Stimulated activated CD4-positive, alpha-beta T cell treated with anti-CD3 and anti-CD28 coated beads, Interleukin-4, amount 100 ng/mL, for 1 hour (primary cell): ENCODE measurements around the gene CPSF4.

Experiments
- DNase-seq: peaks from one replicate; pipeline ENCODE4 v3.0.0-alpha.2; 2020

Gene CPSF4

GRCh38 chr7:99449326-99449725 is 10.6 kb downstream of the CPSF4 start:
- DNase-seq: no peak

DNA sequence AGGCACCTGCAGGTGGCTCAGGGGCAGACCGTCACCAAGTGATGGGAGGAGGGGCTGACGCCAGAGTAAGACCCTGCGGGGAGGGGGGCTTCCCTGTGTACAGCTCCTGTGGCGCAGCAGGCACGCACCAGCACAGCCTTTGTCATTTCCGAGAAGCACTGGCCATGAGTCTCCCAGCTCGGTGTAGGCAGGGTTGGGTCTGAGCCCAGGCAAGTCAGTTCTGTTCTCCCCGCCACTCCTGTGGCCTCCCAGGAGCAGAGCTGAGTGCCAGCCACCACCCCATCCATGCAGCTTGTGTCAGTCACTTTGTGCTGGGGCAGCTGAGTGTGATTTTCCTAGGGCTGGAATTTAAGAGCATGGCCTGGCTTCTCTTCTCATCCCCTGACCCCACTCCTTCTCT is 13.2 kb downstream of the CPSF4 start:
- no peak for DNase-seq

GRCh38 chr7:99452541-99452940 is 13.8 kb downstream of the CPSF4 start:
- DNase-seq: no peak

DNA sequence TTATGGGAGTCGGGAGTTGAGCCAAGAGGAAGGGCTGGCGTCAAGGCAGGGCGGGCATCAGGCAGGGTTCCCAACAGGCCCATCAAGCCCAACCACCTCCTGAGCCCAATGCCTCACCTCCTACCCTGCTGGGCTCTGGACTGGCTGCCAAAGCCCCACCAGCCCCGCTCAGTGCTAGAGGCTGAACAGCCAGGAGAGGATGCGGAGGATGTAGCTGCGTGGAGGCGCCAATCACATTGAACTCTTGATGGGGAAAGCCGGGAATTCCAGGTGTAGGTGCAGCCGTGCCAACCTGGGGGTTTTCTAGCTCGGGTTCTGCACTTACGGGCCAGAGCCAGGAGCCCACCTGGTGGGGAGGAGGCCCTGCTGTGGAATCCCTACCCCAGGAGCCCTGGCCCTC is 14.4 kb downstream of the CPSF4 start:
- DNase-seq: no peak

DNA sequence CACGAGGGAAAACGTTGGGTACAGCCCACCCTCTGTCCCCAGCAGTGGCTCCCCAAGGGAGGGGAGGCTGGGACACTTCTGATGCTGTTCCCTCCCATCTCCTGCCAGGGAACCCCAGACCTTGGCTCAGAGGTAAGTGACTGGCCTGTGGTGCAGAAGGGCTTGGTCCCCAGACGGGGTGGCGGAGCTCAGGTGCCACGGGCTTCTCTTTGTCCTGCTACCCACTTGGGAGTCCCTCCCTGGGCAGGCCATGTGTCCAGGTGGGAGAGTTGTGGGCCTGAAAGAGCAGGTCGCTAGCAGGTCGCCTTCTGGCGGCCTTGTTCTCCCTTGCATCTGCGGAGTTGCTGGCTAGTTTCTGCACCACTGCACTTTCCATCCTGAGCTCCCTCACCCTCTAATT is 17.1 kb downstream of the CPSF4 start:
- no peak for DNase-seq

- no peak for DNase-seq
Measured at GRCh38 chr7:99456288-99456687, 17.5 kb downstream of the CPSF4 start.

DNA sequence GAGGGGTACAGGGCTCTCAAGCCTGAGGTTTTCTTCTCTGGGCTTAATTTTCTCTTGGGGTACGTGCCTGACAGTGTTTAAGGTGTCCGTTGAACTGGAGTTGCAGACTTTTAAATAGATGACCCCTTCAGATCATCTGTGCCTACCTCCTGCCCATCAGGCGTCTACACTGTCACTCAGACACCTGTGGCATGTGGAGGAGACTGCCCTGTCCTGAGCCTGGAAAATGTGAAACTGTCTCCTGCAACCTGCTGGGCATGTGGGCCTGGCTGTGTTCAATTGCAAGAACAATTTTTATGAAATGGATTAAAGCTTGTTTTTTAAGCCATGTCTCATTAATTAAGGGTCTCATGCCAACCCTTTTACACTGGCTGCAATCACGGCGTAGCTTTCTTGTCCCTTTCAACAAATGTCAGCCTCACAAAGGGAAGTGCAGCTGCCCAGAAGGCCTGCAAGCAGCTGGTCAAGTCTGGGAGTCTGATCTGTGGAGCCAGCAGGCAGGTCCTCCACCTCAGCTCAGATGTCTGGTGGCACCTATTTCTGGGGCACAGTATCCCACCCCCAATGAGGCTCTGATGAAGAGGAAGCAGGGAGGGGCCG is 18.4 kb downstream of the CPSF4 start:
- no peak for DNase-seq

GRCh38 chr7:99457650-99458493 is 19.1 kb downstream of the CPSF4 start:
- DNase-seq: no peak

DNA sequence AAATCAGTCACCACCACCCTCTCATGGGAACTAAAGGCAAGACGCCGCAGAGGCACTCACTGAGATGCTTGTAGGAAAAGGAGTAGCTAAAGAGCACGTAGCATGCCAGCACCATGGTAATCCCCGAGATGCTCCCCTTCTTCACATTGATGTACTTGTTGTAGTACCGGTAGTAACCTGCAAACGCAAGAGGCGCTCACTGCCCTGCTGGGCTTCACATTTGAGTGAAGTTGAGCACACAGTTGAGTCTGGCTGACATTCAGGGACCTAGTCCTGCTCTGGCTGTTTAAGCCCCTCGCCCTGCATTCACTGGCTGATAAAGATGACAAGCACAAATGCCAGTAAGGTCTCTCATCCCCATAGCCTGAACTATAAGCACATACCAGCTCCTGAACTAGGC is 20.3 kb downstream of the CPSF4 start:
- DNase-seq: no peak

GRCh38 chr7:99460651-99461050 is 21.9 kb downstream of the CPSF4 start:
- DNase-seq: no peak

DNA sequence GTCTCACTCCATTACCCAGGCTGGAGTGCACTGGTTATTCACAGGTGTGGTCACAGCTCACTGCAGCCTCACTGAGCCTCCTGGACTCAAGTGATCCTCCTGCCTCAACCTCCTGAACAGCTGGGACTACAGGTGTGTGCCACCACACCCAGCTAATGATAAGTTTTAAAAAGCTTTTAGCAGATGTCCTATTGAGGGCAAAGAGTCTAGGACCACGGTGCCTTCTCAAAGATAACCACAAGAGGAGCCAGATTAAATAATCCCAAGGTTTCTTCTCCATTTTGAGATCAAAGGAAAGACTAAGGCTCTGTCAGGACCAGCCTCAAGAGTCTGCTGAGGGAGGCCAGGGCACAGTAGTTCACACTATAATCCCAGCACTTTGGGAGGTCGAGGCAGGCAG is 22.5 kb downstream of the CPSF4 start:
- no peak for DNase-seq

- DNase-seq: no peak
Measured at GRCh38 chr7:99465421-99465768, 26.7 kb downstream of the CPSF4 start.

GRCh38 chr7:99468336-99468918 is 29.7 kb downstream of the CPSF4 start:
- no peak for DNase-seq

- DNase-seq: no peak
Measured at GRCh38 chr7:99469381-99470065, 30.8 kb downstream of the CPSF4 start.

DNA sequence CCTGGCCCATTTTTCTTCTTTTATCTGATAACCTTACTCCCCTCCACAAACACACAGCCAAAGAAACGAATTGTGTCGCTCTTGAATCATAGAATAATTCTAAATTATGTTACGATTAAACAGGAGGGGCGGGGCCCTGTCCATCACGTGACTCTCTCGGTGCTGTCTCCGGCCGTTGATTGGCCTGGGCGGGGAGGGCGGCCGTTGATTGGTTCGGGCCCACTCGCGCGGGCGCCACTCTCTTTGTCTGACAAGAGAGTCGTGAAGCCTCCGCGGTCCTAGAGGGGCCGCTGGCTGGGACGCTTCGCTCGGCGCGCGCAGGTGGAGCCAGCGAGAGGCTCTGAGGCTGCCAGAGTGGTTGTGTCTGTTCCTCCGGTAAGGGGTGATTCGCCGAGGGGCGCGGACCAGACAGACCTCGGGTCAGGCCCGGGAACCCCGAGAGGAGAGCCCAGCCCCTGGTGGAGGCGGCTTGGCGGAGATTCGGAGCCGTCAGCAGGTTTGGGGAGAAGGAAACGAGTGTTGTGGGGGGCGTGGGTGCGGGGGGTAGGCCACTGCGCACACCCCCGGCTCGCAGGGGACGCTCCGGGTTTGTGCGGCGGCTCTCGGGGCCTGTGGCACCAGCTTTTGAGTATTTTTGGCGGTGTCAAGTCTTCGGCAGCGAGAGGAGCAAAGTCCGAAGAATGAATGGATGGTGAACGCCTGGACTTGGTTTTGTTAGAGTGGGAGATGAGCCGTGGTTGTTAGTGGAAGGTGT is 34.0 kb downstream of the CPSF4 start, which contains the start of gene ZNF789:
TSS of gene ZNF789 (plus strand) at position 330 of the 754 bp plus-strand sequence. CDS start 3,567 bp downstream, outside the sequence.
- peak; percentile 99 for DNase-seq

DNA sequence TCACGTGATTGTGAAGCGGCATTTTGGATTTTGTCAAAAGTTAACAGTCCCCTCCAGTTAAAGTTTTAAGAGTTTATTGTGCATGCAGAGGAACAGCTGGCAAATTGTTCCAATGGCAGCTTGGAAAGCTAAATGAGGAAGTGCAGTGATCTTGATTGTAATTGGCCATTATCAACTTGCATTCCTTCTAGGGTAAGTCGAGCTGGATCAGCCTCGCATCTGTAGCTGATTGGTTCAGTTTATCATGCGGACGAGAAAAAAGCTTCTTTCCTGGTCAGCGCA is 34.5 kb downstream of the CPSF4 start:
- DNase-seq: no peak

DNA sequence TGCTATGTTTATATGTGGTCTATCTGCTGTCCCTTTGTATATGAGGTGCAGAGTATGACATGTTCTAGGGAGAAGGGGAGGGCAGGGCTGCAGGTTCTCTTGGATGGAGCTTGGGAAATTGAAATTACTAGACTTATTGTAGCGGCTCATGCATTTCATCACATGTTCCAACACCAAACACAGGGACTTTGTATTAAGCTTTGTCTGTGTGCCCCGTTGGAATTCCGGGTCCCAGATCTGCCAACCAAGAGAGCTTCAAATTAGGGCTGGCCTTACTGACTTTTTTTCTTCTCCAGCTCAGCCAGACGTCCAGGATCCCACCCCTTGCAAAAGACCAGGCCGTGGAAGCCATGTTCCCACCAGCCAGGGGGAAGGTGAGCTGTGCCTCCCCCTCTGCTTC is 37.4 kb downstream of the CPSF4 start:
- no peak for DNase-seq

- no peak for DNase-seq
Measured at GRCh38 chr7:99478464-99479440, 40.0 kb downstream of the CPSF4 start.

DNA sequence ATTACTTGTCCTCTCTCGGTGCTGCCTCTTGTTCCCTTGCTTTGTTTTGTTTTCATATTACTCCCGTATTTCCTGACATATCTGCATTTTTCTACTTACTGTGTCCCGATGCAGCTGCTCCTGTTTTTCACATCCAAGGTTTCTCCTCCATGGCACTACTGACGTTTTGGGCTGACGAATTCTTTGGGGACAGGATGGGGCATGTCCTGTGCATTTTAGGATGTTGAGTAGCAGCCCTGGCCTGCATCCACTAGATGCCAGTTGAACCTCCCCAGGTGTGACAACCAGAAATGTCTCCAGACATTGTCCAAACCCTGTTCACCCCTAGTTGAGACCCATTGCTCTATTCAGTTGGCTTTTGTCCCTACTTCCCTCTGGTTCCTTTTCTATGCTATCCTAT is 46.4 kb downstream of the CPSF4 start:
- DNase-seq: no peak

- DNase-seq: no peak
Measured at GRCh38 chr7:99489235-99489634, 50.5 kb downstream of the CPSF4 start.

DNA sequence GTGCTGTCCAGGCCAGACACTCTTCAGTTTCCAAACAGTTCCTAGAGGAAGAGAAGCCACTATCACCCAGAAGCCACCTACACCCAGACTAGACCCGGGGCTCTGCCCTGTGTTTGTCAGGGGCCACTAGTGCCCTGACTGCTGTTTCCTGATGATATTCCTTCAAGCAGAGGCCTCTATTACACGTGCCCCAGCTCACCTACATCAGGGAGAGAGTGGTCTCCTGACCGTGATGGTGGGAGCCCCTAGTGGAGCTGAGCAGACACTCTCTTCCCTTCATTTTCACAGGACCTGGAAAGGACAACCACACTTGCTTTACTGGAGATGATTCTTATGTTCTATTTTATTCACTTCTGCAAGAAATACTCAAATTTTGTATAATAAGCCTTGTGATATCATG is 52.1 kb downstream of the CPSF4 start:
- DNase-seq: no peak

GRCh38 chr7:99493823-99494222 is 55.1 kb downstream of the CPSF4 start:
- DNase-seq: no peak
